ENCODE data around the gene PRKAG2.

PRKAG2 gene

DNA sequence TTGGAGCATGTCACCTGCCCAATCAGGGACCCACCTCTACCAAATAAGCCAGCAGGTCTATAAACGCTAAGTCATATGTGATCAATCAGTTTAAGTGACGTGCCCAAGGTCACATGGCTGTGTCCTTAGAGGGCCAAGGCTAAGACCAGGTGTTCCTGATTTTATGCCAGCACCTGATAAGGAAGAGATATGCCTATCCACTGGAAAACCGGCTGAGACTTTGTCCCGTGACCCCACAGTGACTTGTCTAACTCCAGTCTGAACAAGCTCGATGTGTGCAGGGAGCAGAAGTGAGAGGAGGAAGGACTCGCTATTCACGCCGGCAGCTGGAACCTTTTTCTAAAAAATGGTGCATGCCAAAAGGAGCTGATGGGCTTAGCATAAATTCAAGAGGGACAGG, 57.0 kb downstream of the PRKAG2 start:
- no peaks in the 10 kb centered on the region for H3K36me3 Mint-ChIP-seq
- no peak overlapping the region for H3K4me3 Mint-ChIP-seq
- ATAC-seq, result no peak
- H3K27ac Mint-ChIP-seq, result no peak overlapping the region
- H3K9me3 Mint-ChIP-seq, result no peaks in the 10 kb centered on the region
- no peak for DNase-seq (ENCODE audit: low spot score in 2 of 2)
- H3K4me1 Mint-ChIP-seq, result peaks cover 15% of the 10 kb centered on the region

DNA sequence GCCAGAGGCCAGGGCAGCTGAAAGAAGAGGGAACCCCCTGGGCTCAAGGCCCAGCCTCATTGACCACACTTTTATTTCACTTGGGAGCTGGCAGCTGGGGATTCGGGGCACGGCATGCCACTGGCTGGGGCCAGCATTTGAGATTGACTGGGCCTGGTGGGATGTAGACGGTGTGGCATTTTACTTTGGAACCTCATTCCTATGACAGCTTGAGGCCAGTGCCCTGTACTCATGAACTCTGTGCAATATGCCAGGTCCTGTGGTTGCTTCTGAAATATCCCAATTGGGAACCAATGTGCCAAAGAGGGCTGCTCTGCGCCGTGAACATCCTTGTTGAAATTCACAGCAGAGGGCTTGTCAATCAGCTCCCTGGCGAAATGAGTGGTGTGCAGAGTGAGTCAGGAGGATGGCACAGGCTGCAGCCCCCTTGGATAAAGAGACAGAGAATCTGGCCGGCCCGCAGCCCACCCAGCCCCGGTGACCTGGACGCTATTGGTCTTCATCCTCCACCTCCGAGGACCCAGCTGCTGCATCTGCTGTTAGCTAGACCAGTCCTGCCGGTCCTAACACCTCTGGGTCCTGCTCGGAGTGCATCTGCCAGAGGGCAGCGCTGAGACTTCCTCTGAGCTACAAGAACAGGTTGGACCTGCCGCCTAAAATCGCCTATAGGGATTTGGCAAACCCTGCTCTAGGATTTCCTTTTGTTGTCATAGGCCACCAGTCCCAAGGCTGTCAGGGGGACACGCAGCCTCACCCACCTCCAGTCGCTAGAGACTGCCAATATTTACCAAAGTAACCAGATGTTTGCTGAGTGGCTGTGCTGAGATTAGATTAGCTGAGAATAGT, 58.0 kb downstream of the PRKAG2 start:
- Mint-ChIP-seq H3K9me3 (no peaks in the 10 kb centered on the region), H3K4me3 (no peak overlapping the region), H3K4me1 (peaks cover 19% of the 10 kb centered on the region), H3K27ac (no peak overlapping the region), H3K36me3 (no peaks in the 10 kb centered on the region)
- no peak for ATAC-seq
- DNase-seq (ENCODE audit: low spot score in 2 of 2), result no peak

DNA sequence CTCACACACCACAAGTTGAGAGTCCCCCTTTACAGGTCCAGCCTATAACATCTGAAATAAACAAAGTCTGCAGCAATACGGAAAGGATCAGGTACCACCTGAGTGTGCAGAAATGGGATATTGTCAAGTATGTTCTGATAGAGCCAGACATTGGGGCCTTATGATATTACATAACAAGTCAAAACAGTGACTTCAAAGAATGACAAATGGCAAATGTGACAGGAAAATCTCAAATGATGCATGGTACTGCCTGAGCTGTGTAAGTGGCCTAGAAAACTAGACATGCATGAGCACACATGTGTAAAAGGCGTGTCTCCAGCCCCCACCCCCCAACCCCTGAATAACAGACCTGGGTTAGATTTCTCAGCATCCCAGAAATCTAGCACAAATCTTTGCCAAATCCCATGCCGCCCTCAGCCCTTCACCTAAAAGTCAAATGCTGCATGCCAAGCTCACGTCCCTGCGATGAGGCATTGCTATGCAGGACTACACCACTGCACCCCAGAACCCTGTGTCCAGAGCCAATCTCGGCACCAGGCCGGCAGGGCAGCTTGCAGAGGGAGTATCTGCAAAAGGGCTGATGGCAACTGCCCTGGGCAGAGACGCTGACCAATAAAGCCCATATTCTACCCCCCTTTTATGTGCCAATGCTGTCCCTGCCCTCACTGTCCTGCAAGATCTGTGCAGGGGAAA, 58.8 kb downstream of the PRKAG2 start:
- DNase-seq (ENCODE audit: low spot score in 2 of 2) (no peak), ATAC-seq (no peak)
- Mint-ChIP-seq H3K27ac (peak overlapping the region; percentile 46), H3K4me1 (peaks cover 26% of the 10 kb centered on the region), H3K4me3 (no peak overlapping the region), H3K36me3 (no peaks in the 10 kb centered on the region), H3K9me3 (no peaks in the 10 kb centered on the region)

DNA sequence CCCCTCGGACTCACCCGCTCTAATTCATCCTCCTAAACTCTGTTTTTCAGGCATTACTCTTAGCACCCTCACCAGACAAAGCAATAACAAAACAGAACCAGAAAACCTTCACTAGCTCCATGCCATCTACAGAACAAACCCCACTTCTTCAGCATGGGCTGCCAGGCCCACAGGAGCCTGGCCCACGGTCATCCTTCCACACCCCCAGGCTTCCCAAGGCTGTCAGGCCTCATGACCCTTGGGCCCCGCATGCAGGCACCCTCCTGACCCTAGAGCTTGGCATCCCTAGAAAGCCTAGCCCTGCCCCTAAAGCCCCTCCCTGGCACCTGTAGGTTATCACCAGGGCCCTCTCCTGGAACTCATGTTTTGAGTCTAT, 59.6 kb downstream of the PRKAG2 start:
- DNase-seq (ENCODE audit: low spot score in 2 of 2), result no peak
- Mint-ChIP-seq H3K9me3 (no peaks in the 10 kb centered on the region), H3K4me1 (peaks cover 26% of the 10 kb centered on the region), H3K4me3 (no peak overlapping the region), H3K36me3 (no peaks in the 10 kb centered on the region), H3K27ac (peak overlapping the region; percentile 46)
- no peak for ATAC-seq

DNA sequence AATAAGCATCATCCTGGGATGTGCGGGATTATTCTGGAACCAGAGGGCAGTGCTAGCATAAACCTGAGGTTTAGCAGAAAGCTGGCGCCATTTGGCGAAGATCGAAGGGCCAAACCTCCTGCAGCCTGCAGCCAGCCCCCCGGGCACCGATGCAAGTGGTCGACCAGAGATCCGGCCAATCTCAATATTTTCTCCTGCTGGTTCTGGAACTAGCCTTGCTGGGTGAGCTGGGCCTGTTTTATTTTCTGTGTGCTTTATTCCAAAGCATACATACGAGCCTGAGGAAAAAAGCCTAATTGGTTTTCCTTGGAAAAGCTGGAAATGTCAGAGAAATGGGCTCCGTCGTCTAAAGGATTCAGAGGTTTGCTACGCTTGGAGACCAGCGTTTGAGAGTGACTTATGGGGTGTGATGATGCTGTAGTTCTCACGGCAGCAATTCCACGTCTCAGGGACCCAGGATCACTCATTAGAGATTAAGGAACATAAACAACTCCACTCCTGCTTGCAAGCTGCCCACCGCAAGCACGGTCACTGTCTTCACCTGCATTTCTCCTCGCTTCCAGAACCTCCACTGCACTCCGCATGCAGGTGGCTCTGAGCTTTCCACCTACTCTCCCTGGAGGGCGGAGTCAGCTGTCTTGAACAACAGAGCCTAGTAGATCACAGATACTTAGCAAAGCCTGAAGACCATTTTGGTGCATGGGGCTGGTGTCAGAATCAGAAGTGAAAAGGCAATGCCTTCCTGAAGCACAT, 60.2 kb downstream of the PRKAG2 start:
- H3K4me1 Mint-ChIP-seq, result peaks cover 26% of the 10 kb centered on the region
- H3K36me3 Mint-ChIP-seq, result no peaks in the 10 kb centered on the region
- DNase-seq (ENCODE audit: low spot score in 2 of 2), result no peak
- no peak for ATAC-seq
- peak overlapping the region; percentile 46 for H3K27ac Mint-ChIP-seq
- H3K9me3 Mint-ChIP-seq, result no peaks in the 10 kb centered on the region
- no peak overlapping the region for H3K4me3 Mint-ChIP-seq

DNA sequence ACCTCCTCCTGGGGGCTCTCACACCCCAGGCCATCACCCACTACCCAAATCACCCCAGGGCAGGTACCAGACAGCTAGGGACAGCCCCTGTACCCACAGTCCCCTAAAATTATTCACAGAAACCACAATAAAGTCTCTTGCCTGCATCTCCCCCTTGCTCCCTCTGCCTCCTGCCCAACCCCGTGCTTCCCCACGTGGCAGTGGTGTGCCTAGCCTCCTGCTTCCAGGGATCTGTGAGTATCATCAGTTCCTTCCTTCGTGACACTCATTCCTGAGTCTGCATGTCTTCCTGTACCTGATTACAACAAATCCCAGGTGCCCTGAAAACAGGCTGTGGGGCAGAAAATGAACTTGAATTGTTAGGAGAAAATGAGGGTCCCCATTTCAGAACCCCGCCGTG, 61.5 kb downstream of the PRKAG2 start:
- Mint-ChIP-seq H3K36me3 (no peaks in the 10 kb centered on the region), H3K4me1 (peaks cover 28% of the 10 kb centered on the region), H3K27ac (no peak overlapping the region), H3K9me3 (no peaks in the 10 kb centered on the region), H3K4me3 (no peak overlapping the region)
- no peak for DNase-seq (ENCODE audit: low spot score in 2 of 2)
- no peak for ATAC-seq

DNA sequence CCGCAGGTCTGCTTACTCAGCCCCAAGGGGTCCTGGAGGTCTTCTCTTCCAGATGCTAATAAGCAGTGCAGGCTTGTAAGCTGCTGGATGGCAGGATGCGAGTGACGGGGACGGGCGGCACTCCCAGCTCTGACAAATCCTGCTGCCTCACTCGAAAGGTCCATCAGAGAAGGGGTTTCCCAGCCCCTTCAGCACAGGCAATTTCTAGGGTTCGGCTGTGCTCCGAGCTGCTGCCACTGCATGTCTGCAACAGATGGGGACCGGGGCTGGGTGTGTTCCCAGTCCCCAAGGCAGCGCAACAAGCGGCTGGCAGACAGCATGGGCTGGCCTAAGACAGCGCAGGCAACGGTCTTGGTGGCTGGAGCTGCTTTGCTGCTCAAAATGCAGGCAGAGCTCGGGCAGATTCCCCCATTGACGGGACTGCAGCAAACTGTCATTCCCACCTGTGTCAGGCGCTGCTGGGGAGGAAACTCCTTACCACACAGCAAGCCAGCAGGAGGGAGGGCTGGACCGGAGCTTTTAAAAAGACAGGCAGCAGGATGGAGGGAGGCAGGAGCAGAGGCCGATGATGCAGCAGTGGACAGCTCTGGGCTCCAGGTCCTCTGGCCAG, 62.4 kb downstream of the PRKAG2 start:
- ATAC-seq (no peak), DNase-seq (ENCODE audit: low spot score in 2 of 2) (no peak)
- Mint-ChIP-seq H3K36me3 (no peaks in the 10 kb centered on the region), H3K27ac (no peak overlapping the region), H3K4me3 (no peak overlapping the region), H3K9me3 (no peaks in the 10 kb centered on the region), H3K4me1 (peaks cover 36% of the 10 kb centered on the region)

DNA sequence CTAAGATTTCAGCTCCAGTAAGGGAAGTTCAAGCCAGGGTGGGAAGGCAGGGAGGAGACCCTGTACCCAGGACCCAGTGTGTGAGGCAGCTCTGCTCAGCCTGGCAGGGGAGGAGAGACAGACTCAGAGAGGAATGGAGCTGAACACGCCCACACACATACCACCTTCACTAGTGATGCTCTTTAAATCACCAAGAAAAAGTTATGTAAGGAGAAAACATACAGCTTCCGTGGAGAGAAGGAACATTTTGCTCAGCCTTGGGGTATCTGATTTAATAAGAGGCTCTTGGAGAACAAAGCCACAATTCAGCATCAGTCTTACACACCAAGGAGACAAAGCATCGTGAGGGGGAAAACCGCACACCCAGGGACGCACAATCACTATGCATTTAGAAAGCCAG, 62.9 kb downstream of the PRKAG2 start:
- ATAC-seq (peak; percentile 61), DNase-seq (ENCODE audit: low spot score in 2 of 2) (no peak)
- H3K27ac Mint-ChIP-seq, result no peak overlapping the region
- peaks cover 36% of the 10 kb centered on the region for H3K4me1 Mint-ChIP-seq
- no peaks in the 10 kb centered on the region for H3K36me3 Mint-ChIP-seq
- H3K9me3 Mint-ChIP-seq, result no peaks in the 10 kb centered on the region
- H3K4me3 Mint-ChIP-seq, result no peak overlapping the region

DNA sequence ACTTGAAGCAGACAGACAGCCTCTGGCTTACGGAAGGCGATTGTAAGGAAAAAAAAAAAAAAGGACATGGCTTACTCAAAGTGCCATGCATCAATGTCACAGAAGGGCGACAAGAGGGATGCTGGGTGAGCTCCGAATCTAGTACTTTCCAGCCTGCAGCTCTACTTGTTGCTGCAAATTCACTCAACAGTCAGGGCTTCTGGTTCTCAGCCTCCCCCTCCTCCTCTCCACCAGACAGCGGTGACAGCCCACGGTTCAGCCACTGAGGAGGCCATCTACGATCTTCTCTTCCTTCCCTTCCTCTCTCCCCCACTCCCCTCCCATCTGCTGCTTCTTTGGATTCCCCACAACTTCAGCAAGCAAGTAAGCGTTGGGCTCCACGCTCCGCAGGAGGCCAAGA, 63.5 kb downstream of the PRKAG2 start:
- ATAC-seq, result no peak
- H3K4me1 Mint-ChIP-seq, result peaks cover 36% of the 10 kb centered on the region
- no peak for DNase-seq (ENCODE audit: low spot score in 2 of 2)
- H3K27ac Mint-ChIP-seq, result no peak overlapping the region
- no peaks in the 10 kb centered on the region for H3K36me3 Mint-ChIP-seq
- H3K4me3 Mint-ChIP-seq, result no peak overlapping the region
- H3K9me3 Mint-ChIP-seq, result no peaks in the 10 kb centered on the region

DNA sequence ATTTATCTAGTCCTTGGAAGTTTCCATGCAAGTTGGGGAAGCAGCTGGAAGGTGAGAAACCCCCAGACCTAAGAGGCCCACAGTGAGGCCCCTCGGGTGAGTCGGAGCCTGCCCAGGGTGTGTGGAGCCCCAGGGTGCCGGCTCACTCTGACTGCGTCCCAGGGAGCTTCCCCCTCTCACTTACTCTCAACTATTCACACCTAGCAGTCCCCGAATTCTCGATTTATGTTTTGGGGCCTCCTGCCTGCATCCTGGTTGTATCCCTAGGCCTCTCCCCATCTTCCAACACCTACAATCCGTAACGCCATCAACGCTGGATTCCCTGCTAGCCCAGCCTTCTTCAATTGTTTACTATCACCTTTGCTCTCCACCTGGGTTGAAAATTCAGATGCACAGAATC, 63.9 kb downstream of the PRKAG2 start:
- Mint-ChIP-seq H3K9me3 (no peaks in the 10 kb centered on the region), H3K36me3 (no peaks in the 10 kb centered on the region), H3K4me3 (no peak overlapping the region), H3K27ac (no peak overlapping the region), H3K4me1 (peaks cover 36% of the 10 kb centered on the region)
- DNase-seq (ENCODE audit: low spot score in 2 of 2) (no peak), ATAC-seq (no peak)

DNA sequence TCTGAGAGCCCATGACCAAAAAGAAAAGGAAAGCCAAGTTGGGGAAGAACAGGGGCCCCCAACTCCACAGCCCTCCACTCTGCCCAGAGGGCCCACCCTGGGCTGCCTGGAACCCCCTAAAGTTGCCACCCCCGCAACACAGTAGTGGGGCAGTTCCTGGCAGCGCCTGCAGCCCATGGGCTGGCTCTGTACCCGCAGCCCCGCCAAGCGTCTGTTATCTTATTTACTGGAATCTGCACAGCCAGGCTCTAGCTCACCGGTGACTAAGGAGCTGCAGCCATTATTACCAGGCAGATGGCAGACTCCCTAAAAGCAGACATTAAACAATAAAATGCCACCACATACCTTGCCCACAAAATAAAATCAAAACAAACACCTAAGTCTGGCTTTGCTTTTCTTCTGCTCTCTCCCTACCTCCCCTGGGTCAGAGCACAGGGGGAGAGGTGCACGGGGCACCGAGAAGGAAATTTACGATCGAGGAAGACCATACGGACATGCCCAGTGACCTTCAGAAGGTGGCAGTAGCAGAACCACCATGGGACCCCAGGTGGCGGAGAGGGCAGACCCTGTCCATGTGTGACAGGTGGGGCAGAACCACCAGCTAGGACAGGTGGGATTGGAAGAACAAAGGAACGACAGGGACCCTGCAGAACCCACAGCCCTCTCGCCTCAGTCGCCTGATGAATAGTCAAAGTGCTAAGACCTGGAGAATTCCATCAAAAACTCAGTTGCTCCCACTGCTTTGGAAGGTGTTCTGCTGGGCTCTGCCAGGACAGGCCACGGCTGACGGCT, 66.3 kb downstream of the PRKAG2 start:
- H3K27ac Mint-ChIP-seq, result peak overlapping the region; percentile 29
- no peak for ATAC-seq
- H3K4me3 Mint-ChIP-seq, result no peak overlapping the region
- H3K4me1 Mint-ChIP-seq, result peaks cover 28% of the 10 kb centered on the region
- no peaks in the 10 kb centered on the region for H3K9me3 Mint-ChIP-seq
- no peaks in the 10 kb centered on the region for H3K36me3 Mint-ChIP-seq
- no peak for DNase-seq (ENCODE audit: low spot score in 2 of 2)

DNA sequence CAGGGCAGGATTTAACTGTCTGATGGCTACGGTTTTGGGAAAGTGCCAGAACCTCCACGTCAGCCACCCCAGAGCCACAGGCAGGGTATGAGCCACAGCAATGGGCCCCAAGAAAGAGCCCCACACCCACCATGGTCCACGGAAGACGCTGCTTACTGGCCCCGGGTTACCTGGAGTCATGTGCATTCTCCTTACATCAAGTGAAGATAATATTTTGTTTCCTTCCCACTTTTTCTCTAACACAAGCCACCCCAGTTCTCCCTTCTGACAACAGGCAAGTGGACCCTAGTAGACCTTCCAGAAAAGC, 67.1 kb downstream of the PRKAG2 start:
- peak overlapping the region; percentile 29 for H3K27ac Mint-ChIP-seq

DNA sequence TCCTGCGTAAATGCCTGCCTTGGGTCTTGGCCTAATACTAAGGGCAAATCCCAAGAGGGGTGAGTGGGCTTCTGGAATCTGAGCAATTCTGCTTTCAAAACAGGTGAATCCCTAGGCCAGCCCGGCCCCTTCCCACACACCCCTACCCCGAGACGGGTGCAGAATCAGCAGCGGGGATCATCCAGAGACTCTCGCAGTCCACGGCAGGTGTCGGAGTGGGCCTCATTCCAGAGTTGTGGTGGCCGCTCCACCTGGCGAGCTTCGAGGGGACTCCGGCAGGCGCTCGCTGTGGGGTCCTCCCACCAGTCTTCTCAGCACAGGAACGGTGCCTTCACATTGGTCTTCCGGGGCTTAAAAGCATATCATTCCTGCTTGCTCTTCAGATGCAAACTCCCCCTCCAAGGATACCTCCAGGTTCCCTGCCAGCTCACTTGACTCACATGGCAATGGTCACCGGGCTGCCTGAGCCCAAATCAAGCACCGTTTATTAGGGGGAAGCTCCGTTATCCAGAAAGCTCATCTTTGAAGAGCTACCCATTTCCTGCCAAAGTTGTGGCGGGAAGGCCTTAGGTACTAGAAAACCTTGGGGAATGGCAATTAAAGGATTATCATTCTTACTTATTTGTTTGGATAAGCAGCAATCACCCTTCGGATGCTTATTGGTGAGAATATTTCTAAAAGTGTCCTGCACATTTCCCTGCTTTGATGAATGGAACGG, 67.6 kb downstream of the PRKAG2 start:
- Mint-ChIP-seq H3K4me1 (peaks cover 21% of the 10 kb centered on the region), H3K4me3 (no peak overlapping the region), H3K36me3 (no peaks in the 10 kb centered on the region), H3K9me3 (no peaks in the 10 kb centered on the region), H3K27ac (peak overlapping the region; percentile 29)
- DNase-seq (ENCODE audit: low spot score in 2 of 2) (no peak), ATAC-seq (no peak)

More for the DNA sequence above, 67.1 kb downstream of the PRKAG2 start:
- Mint-ChIP-seq H3K4me3 (no peak overlapping the region), H3K36me3 (no peaks in the 10 kb centered on the region), H3K4me1 (peaks cover 22% of the 10 kb centered on the region), H3K9me3 (no peaks in the 10 kb centered on the region)
- DNase-seq (ENCODE audit: low spot score in 2 of 2) (no peak), ATAC-seq (no peak)

DNA sequence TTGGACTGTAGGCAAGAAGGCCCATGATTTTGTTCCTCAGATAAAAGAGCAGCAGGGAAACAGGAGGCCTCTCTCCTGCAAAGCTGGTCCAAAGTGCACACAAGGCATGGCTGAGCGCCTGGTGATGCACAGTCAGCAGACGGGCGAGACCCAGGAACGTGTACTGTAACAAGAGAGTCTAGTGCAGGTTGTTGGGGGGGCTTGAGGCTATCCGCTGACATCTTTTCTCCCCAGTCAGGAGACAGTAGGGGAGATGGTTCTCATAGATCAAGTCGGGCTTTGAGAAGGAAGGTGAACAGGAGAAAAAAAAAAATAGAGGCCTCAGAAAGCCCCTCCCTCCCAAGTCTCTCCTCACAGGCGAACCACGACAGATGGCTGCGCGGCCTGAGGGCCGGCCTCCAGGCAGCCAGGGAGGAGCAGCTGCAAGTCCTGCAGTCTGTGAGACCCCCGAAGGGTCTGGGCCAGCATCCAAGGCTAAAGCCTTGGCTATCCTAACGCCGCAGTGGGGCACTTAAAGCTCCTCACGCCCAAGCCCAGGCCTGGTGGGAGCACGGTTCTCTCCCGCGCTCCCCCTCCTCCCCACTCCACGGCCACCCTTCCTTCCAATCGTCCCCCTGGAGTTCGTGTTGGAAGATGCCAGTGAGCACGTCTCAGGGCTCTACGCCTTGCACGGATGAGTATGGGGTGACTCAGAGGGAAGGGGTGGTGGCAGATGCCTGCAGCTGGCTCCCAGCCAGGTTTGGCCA, 68.3 kb downstream of the PRKAG2 start:
- Mint-ChIP-seq H3K4me1 (peaks cover 14% of the 10 kb centered on the region), H3K36me3 (no peaks in the 10 kb centered on the region), H3K9me3 (no peaks in the 10 kb centered on the region), H3K4me3 (no peak overlapping the region), H3K27ac (no peak overlapping the region)
- DNase-seq (ENCODE audit: low spot score in 2 of 2) (no peak), ATAC-seq (no peak)

Measured in stimulated activated effector memory CD8-positive, alpha-beta T cell treated with anti-CD3 and anti-CD28 coated beads, Interleukin-12 subunit alpha, Interleukin-12 subunit beta, amount 100 ng/mL, for 72 hours (primary cell).